RWPE1 (cell line): ENCODE measurements around the gene GLIPR2.
"Not testable (repeated sequence)": the region's sequence is repeated elsewhere in the genome, so short reads cannot be mapped to it uniquely, and the experiment has no call there.

Source experiments
- CTCF ChIA-PET: fragments of 350-600 bp; sonication (Branson Sonifier 250); formaldehyde crosslinking; extraction: SDS; loops from one replicate; lab custom pipeline; 2021; lab: Yijun Ruan, JAX
- POLR2A ChIA-PET: fragments of 400-600 bp; formaldehyde crosslinking; extraction: SDS; loops from one replicate; lab custom pipeline; 2020; ENCODE audit warnings: antibody characterized with exemption; ENCODE audit not compliant: low non-redundant PET; lab: Yijun Ruan, JAX
- DNase-seq: peaks from one replicate; pipeline ENCODE4 v3.0.0; 2012; ENCODE audit warnings: low spot score
- H3K27ac ChIP-seq: fragments of 450-650 bp; 2 replicates; pipeline ENCODE4 v1.5.1; 2017
- TF ChIP-seq, protein P1 (sequence below): fragments of 450-650 bp; conservative IDR thresholded peaks from 2 replicates; pipeline ENCODE4 v1.5.1; 2017; ENCODE audit warnings: low read depth, mild to moderate bottlenecking

The GLIPR2 gene

DNA sequence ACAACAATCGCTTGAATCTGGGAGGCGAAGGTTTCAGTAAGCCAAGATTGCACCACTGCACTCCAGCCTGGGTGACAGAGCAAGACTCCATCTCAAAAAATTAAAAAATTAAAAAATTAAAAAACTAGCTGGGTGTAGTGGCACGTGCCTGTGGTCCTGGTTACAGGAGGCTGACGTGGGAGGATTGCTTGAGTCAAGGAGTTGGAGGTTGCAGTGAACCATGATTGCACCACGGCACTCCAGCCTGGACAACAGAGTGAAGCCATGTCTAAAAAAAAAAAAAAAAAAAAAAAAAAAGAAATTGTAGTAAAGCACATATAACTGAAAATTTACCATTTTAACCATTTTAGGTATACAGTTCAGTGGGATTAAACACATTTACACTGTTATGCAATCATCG lies 19.6 kb downstream of the GLIPR2 start:
- TF ChIP-seq, protein P1, sequence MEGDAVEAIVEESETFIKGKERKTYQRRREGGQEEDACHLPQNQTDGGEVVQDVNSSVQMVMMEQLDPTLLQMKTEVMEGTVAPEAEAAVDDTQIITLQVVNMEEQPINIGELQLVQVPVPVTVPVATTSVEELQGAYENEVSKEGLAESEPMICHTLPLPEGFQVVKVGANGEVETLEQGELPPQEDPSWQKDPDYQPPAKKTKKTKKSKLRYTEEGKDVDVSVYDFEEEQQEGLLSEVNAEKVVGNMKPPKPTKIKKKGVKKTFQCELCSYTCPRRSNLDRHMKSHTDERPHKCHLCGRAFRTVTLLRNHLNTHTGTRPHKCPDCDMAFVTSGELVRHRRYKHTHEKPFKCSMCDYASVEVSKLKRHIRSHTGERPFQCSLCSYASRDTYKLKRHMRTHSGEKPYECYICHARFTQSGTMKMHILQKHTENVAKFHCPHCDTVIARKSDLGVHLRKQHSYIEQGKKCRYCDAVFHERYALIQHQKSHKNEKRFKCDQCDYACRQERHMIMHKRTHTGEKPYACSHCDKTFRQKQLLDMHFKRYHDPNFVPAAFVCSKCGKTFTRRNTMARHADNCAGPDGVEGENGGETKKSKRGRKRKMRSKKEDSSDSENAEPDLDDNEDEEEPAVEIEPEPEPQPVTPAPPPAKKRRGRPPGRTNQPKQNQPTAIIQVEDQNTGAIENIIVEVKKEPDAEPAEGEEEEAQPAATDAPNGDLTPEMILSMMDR = no peak
- CTCF ChIA-PET = no interaction called here
- DNase-seq = no peak
- no peak overlapping the region for H3K27ac ChIP-seq
- POLR2A ChIA-PET = no interaction called here

DNA sequence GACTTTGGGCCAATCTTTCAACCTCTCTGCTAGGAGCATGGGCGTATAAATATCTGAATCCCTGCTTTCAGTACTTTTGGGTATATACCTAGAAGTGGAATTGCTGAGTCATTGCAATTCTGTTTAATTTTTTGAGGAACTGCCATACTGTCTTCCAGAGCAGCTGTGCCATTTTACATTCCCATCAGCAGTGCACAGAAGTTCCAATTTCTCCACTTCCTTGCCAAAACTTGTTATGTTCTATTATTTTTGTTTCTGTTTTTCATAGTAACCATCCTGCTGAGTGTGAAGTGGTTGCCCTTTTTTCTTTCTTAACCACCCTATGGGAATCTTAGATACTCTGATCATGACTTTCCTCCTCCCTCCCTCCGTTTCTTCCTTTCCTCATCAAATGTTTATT lies 21.6 kb downstream of the GLIPR2 start:
- TF ChIP-seq, protein P1 = no peak
- POLR2A ChIA-PET = no interaction called here
- DNase-seq = no peak
- CTCF ChIA-PET = interaction anchor here (1.0 kb wide), 1 partner anchor 9 kb away, joined by 3 read pairs; no protein-coding TSS in a partner anchor
- no peak overlapping the region for H3K27ac ChIP-seq

DNA sequence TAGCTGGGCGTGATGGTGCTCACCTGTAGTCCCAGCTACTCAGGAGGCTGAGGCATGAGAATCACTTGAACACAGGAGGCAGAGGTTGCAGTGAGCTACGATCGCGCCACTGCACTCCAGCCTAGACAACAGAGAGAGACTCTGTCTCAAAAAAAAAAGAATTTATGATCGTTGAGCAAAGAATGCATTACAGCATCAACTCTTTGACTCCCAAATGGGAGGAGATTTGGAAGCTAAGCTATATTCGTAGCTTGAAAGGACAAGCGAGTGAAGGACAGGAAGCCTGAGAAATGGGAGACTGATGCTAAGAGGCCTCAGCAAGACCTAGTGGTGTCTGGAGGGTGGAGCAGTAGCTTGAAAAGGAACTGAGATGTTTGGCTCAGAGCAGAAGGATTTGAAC lies 22.4 kb downstream of the GLIPR2 start:
- TF ChIP-seq, protein P1 = no peak
- no peak overlapping the region for H3K27ac ChIP-seq
- CTCF ChIA-PET = interaction anchor here (0.7 to 1.0 kb wide), 2 partner anchors 8 to 15 kb away, joined by 3 read pairs; no protein-coding TSS in a partner anchor
- DNase-seq = no peak
- POLR2A ChIA-PET = no interaction called here

DNA sequence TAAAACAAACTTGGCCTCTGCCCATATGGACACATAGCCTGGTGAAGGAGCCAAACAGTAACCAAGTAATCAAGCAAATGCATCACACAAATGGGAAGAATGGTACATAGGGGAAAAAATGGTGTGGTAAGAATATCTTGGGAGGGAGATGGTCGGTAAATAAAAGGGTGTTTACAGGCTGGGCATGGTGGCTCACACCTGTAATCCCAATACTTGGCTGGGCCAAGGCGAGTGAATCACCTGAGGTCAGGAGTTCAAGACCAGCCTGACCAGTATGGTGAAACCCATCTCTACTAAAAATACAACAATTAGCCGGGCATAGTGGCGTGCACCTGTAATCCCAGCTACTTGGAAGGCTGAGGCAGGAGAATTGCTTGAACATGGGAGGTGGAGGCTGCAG lies 23.0 kb downstream of the GLIPR2 start:
- DNase-seq, POLR2A ChIA-PET, H3K27ac ChIP-seq: not testable (repeated sequence)
- CTCF ChIA-PET = interaction anchor here (0.7 kb wide), 1 partner anchor 14 kb away, joined by 3 read pairs; no protein-coding TSS in a partner anchor

DNA sequence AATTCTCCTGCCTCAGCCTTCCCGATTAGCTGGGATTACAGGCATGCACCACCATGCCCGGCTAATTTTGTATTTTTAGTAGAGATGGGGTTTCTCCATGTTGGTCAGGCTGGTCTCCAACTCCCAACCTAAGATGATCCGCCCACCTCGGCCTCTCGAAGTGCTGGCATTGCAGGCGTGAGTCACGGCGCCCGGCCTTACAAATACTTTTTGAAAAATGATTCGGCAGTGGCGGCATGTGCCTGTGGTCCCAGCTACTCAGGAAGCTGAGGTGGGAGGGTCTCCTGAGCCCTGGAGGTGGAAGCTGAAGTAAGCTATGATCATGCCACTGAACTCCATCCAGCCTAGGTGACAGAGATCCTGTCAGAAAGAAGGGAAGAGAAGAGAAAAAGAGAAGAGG lies 23.6 kb downstream of the GLIPR2 start:
- DNase-seq, H3K27ac ChIP-seq, POLR2A ChIA-PET, CTCF ChIA-PET: not testable (repeated sequence)

DNA sequence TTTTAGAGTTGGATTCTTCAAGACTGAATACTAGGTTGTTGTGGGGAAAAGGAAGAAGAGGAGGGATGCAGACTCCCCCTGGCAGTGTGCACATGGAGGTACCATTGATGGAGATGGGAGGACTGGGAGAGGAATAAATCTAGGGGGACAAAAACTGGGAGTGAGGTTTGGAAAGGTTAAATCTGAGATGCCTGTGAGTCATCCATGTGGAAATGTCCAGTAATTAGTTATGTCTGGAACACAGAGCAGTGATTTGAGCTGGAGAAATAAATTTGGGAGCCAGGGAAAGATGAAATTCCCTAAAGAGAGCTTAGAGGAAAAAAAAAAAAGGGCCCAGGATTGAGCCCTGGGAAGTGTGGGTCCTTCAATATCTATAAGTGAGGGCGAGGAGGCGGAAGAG lies 24.7 kb downstream of the GLIPR2 start:
- H3K27ac ChIP-seq = no peak overlapping the region
- no peak for DNase-seq
- ChIA-PET POLR2A (no interaction called here), CTCF (interaction anchor here (0.6 to 1.5 kb wide), 2 partner anchors 28 to 207 kb away, joined by 3 to 4 read pairs; no protein-coding TSS in a partner anchor)
- TF ChIP-seq, protein P1 = no peak

DNA sequence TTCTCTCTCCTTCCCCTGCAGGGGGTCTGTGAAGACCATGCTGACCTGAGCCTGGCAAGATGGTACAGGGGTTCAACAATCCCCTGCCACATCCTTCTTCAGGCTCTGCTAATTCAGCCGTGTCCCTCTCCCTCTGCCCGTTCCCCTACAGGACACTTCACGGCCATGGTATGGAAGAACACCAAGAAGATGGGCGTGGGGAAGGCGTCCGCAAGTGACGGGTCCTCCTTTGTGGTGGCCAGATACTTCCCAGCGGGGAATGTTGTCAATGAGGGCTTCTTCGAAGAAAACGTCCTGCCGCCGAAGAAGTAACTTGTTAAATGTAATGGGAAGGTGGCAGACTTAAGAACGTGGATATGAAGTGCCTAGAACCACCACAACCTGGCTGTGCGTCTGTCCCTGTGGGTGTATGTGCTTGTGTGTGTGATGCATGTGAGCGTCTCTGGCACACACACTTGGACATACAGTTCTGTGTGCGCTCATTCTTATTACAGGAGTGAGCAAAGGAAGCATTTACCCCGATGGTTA lies 25.7 kb downstream of the GLIPR2 start:
- TF ChIP-seq, protein P1 = no peak
- POLR2A ChIA-PET = no interaction called here
- CTCF ChIA-PET = interaction anchor here (1.5 kb wide), 1 partner anchor 208 kb away, joined by 3 read pairs; no protein-coding TSS in a partner anchor
- no peak overlapping the region for H3K27ac ChIP-seq
- no peak for DNase-seq
